A673 (cell line): ENCODE data around the gene KRTAP10-2. TPM values are rescaled to one million over a fixed set of nuclear protein-coding genes. Genes with fewer than 3 reads are reported as not detected.
A peak's percentile ranks its signal among the peaks of the same experiment; 100 is the strongest.

ENCODE experiments used
- BruUV-seq: library from RNA; stranded (reverse); fragments of 400-500 nt; replicated peaks from 2 replicates; lab custom pipeline; 2021; lab: Mats Ljungman, UMichigan
- CTCF ChIA-PET: fragments of 300-600 bp; sonication (Branson Sonifier 250); formaldehyde crosslinking; loops from one replicate; lab custom pipeline; 2022; ENCODE audit warnings: antibody characterized with exemption; lab: Charles Lee
- POLR2A ChIA-PET: fragments of 300-600 bp; sonication (Branson Sonifier 250); formaldehyde crosslinking; loops from one replicate; lab custom pipeline; 2022; ENCODE audit warnings: antibody characterized with exemption; ENCODE audit not compliant: low non-redundant PET; lab: Charles Lee
- DNase-seq: peaks from one replicate; pipeline ENCODE4 v3.0.0-alpha.2; 2015; ENCODE audit warnings: low spot score
- H3K27ac ChIP-seq: fragments of 200-600 bp; sonication (generic); 2 replicates; pipeline ENCODE4 v1.5.1; 2016; ENCODE audit warnings: mixed run types, low read depth, mild to moderate bottlenecking, mixed read lengths, antibody characterized with exemption, low read length; ENCODE audit not compliant: poor library complexity, severe bottlenecking
- H3K27me3 ChIP-seq: fragments of 200-600 bp; sonication (generic); replicated peaks from 2 replicates; pipeline ENCODE4 v1.6.1; 2017; ENCODE audit warnings: mixed run types, low read depth, mild to moderate bottlenecking, mixed read lengths, antibody characterized with exemption, low read length; ENCODE audit not compliant: insufficient read depth, poor library complexity
- H3K36me3 ChIP-seq: fragments of 200-600 bp; sonication (generic); 2 replicates; pipeline ENCODE4 v1.6.1; 2016; ENCODE audit warnings: mixed run types, mild to moderate bottlenecking, mixed read lengths, antibody characterized with exemption, low read length; ENCODE audit not compliant: insufficient read depth, poor library complexity, severe bottlenecking
- H3K4me1 ChIP-seq: fragments of 200-600 bp; sonication (generic); 2 replicates; pipeline ENCODE4 v1.6.1; 2017; ENCODE audit warnings: mixed run types, mild to moderate bottlenecking, mixed read lengths, antibody characterized with exemption, low read length; ENCODE audit not compliant: insufficient read depth, poor library complexity, severe bottlenecking
- H3K4me3 ChIP-seq: fragments of 200-600 bp; sonication (generic); 2 replicates; pipeline ENCODE4 v1.5.1; 2016; ENCODE audit warnings: low read depth, mixed run types, mild to moderate bottlenecking, mixed read lengths, low read length; ENCODE audit not compliant: poor library complexity, severe bottlenecking
- H3K9me3 ChIP-seq: fragments of 200-600 bp; sonication (generic); 2 replicates; pipeline ENCODE4 v1.6.1; 2016; ENCODE audit warnings: mixed run types, low read depth, mild to moderate bottlenecking, mixed read lengths, antibody characterized with exemption, low read length; ENCODE audit not compliant: poor library complexity, severe bottlenecking
- CTCF ChIP-seq: fragments of 300-800, 200-600 bp; sonication (generic); conservative IDR thresholded peaks from 2 replicates; pipeline ENCODE4 v1.5.1; 2017; ENCODE audit warnings: low read depth, mild to moderate bottlenecking, antibody characterized with exemption, low read length, moderate library complexity, mixed read lengths
- EZH2 ChIP-seq: fragments of 200-600 bp; sonication (generic); IDR thresholded peaks from 2 replicates; pipeline ENCODE4 v1.6.1; 2017; ENCODE audit warnings: borderline replicate concordance, low read depth, mild to moderate bottlenecking, mixed read lengths, antibody characterized with exemption, low read length; ENCODE audit not compliant: poor library complexity, severe bottlenecking
- intact Hi-C: fragments of 100-400 bp; cut with micrococcal nuclease; formaldehyde crosslinking; loops from one replicate; pipeline ENCODE4 v1.10.0; 2022; ENCODE audit not compliant: unreplicated experiment
- total RNA-seq: library from RNA; stranded (reverse); gene quantifications from 2 replicates; pipeline ENCODE4 v1.2.3, GENCODE V29; 2021

KRTAP10-2 gene
- total RNA-seq, 1 experiment from 2014 or later: 0.69 TPM

GRCh38 chr21:44599264-44600029 is 48.1 kb upstream of the KRTAP10-2 start:
- ChIA-PET CTCF (no interaction called here), POLR2A (no interaction called here)
- no peak for DNase-seq
- Histone ChIP-seq H3K4me1 (no peaks in the 10 kb centered on the region), H3K27me3 (no peaks in the 10 kb centered on the region), H3K36me3 (no peaks in the 10 kb centered on the region), H3K9me3 (peaks cover 3% of the 10 kb centered on the region), H3K27ac (no peak overlapping the region), H3K4me3 (no peak overlapping the region)
- BruUV-seq: no TSS peak
- intact Hi-C loops: loop anchor here (10.0 kb wide), 1 partner anchor 55 kb away; the partner anchor contains the start of gene KRTAP10-1
- TF ChIP-seq CTCF: no peak
- TF ChIP-seq EZH2: no peak

GRCh38 chr21:44598061-44598460 is 46.8 kb upstream of the KRTAP10-2 start:
- TF ChIP-seq EZH2: no peak
- TF ChIP-seq CTCF: no peak
- ChIA-PET CTCF (no interaction called here), POLR2A (no interaction called here)
- H3K27ac ChIP-seq: no peak overlapping the region
- no peaks in the 10 kb centered on the region for H3K36me3 ChIP-seq
- intact Hi-C loops: no loop called here
- H3K4me3 ChIP-seq: no peak overlapping the region
- H3K27me3 ChIP-seq: no peaks in the 10 kb centered on the region
- no peaks in the 10 kb centered on the region for H3K4me1 ChIP-seq
- BruUV-seq: no TSS peak
- peak; percentile 25 for DNase-seq
- peaks cover 3% of the 10 kb centered on the region for H3K9me3 ChIP-seq

DNA sequence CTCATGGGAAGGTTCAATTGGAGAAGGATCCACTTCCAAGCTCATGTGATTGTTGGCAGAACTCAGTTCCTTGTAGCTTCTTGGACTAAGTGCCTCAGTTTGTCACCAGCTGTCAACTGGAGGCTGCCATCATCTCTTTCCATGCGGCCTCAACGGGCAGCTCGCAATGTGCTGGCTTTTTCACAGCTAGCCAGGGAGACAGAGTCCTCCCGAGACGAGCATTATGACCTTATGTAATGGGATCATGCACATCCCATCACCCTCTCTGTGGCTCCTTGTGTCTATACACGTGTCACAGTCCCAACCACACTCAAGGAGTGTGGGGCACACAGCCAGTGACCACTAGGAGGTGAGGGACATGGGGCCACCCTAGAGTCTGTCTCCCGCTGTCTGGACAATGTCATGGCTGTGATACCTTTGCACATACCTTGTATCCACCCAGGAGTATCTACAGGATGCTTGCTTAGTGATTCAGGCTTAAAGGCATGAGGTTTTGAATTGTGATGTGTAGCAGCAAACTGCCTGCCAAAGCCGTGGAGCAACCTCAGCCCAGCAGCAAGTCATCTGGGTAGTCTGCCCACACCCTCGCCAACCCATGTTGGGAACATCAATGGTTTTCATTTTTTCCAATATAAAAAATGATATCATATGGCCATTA is 44.9 kb upstream of the KRTAP10-2 start:
- ChIA-PET CTCF (no interaction called here), POLR2A (interaction anchor here (0.6 kb wide), 1 partner anchor 127 kb away, joined by 3 read pairs; no protein-coding TSS in a partner anchor)
- TF ChIP-seq CTCF: no peak
- TF ChIP-seq EZH2: no peak
- no peak overlapping the region for H3K4me3 ChIP-seq
- H3K9me3 ChIP-seq: peaks cover 3% of the 10 kb centered on the region
- no peaks in the 10 kb centered on the region for H3K27me3 ChIP-seq
- H3K4me1 ChIP-seq: no peaks in the 10 kb centered on the region
- no peak overlapping the region for H3K27ac ChIP-seq
- intact Hi-C loops: no loop called here
- no TSS peak for BruUV-seq
- DNase-seq: no peak
- H3K36me3 ChIP-seq: no peaks in the 10 kb centered on the region
